H9 (cell line): ENCODE data around the gene CCR1. TPM values are rescaled to one million over a fixed set of nuclear protein-coding genes. Genes with fewer than 3 reads are reported as not detected.

Source experiments
- DNase-seq: peaks from one replicate; pipeline ENCODE4 v3.0.0-alpha.2; 2017
- H2AFZ ChIP-seq: one replicate; pipeline ENCODE4 v1.6.1; 2013; ENCODE audit warnings: mild to moderate bottlenecking, low read length, control low read depth, moderate library complexity
- H2AK5ac ChIP-seq: 2 replicates; pipeline ENCODE4 v1.6.1; 2013; ENCODE audit warnings: low read length, control low read depth, mixed read lengths; ENCODE audit not compliant: insufficient read length
- H2BK120ac ChIP-seq: one replicate; pipeline ENCODE4 v1.6.1; 2013; ENCODE audit warnings: low read depth, mild to moderate bottlenecking, low read length, control low read depth, inconsistent platforms; ENCODE audit not compliant: poor library complexity, severe bottlenecking
- H2BK12ac ChIP-seq: 2 replicates; pipeline ENCODE4 v1.6.1; 2013; ENCODE audit warnings: low read length, control low read depth, mixed read lengths, low read depth; ENCODE audit not compliant: insufficient read length
- H2BK15ac ChIP-seq: 2 replicates; pipeline ENCODE4 v1.6.1; 2013; ENCODE audit warnings: low read depth, low read length, control low read depth
- H2BK20ac ChIP-seq: one replicate; pipeline ENCODE4 v1.6.1; 2013; ENCODE audit warnings: low read depth, mild to moderate bottlenecking, low read length, control low read depth, inconsistent platforms; ENCODE audit not compliant: poor library complexity, severe bottlenecking
- H2BK5ac ChIP-seq: 2 replicates; pipeline ENCODE4 v1.6.1; 2013; ENCODE audit warnings: low read length, control low read depth, mixed read lengths; ENCODE audit not compliant: insufficient read length
- H3K14ac ChIP-seq: 2 replicates; pipeline ENCODE4 v1.6.1; 2013; ENCODE audit warnings: low read length, control low read depth; ENCODE audit not compliant: insufficient read depth
- H3K18ac ChIP-seq: 2 replicates; pipeline ENCODE4 v1.6.1; 2013; ENCODE audit warnings: low read depth, mild to moderate bottlenecking, mixed read lengths, low read length, control low read depth; ENCODE audit not compliant: insufficient read length
- H3K23ac ChIP-seq: 2 replicates; pipeline ENCODE4 v1.6.1; 2013; ENCODE audit warnings: low read length, control low read depth, mixed read lengths, low read depth; ENCODE audit not compliant: insufficient read length
- H3K23me2 ChIP-seq: 2 replicates; pipeline ENCODE4 v1.6.1; 2013; ENCODE audit warnings: low read depth, mild to moderate bottlenecking, mixed read lengths, low read length, control low read depth; ENCODE audit not compliant: insufficient read length, poor library complexity, severe bottlenecking
- H3K27ac ChIP-seq: 2 replicates; pipeline ENCODE4 v1.5.1; 2013; ENCODE audit warnings: low read length, control low read depth, mixed read lengths, low read depth; ENCODE audit not compliant: insufficient read length
- H3K27me3 ChIP-seq: 2 replicates; pipeline ENCODE4 v1.6.1; 2013; ENCODE audit warnings: low read length, control low read depth, inconsistent platforms; ENCODE audit not compliant: insufficient read depth
- H3K4ac ChIP-seq: 2 replicates; pipeline ENCODE4 v1.6.1; 2013; ENCODE audit warnings: low read depth, mild to moderate bottlenecking, control low read depth, inconsistent platforms, low read length, moderate library complexity
- H3K4me1 ChIP-seq: 2 replicates; pipeline ENCODE4 v1.6.1; 2013; ENCODE audit warnings: low read length, control low read depth, inconsistent platforms; ENCODE audit not compliant: insufficient read depth
- H3K4me2 ChIP-seq: 2 replicates; pipeline ENCODE4 v1.6.1; 2013; ENCODE audit warnings: low read length, control low read depth, mixed read lengths; ENCODE audit not compliant: insufficient read length, insufficient read depth
- H3K56ac ChIP-seq: 2 replicates; pipeline ENCODE4 v1.6.1; 2013; ENCODE audit warnings: low read depth, mild to moderate bottlenecking, mixed read lengths, low read length, control low read depth; ENCODE audit not compliant: insufficient read length
- H3K79me1 ChIP-seq: 2 replicates; pipeline ENCODE4 v1.6.1; 2013; ENCODE audit warnings: low read depth, mild to moderate bottlenecking, moderate library complexity, low read length, control low read depth, inconsistent platforms; ENCODE audit not compliant: insufficient read depth, poor library complexity, severe bottlenecking
- H3K79me2 ChIP-seq: 2 replicates; pipeline ENCODE4 v1.6.1; 2013; ENCODE audit warnings: low read length, control low read depth, inconsistent platforms; ENCODE audit not compliant: insufficient read depth
- H3K9ac ChIP-seq: 2 replicates; pipeline ENCODE4 v1.6.1; 2013; ENCODE audit warnings: low read length, control low read depth, mixed read lengths; ENCODE audit not compliant: insufficient read length; ENCODE audit errors: extremely low read depth
- H3K9me3 ChIP-seq: one replicate; pipeline ENCODE4 v1.6.1; 2013; ENCODE audit warnings: low read depth, low read length, inconsistent platforms; ENCODE audit not compliant: control insufficient read depth
- H3T11ph ChIP-seq: one replicate; pipeline ENCODE4 v1.6.1; 2013; ENCODE audit warnings: mild to moderate bottlenecking, low read length, control low read depth, inconsistent platforms
- H4K20me1 ChIP-seq: one replicate; pipeline ENCODE4 v1.6.1; 2013; ENCODE audit not compliant: control insufficient read depth, insufficient read length, insufficient read depth
- H4K5ac ChIP-seq: 2 replicates; pipeline ENCODE4 v1.6.1; 2013; ENCODE audit warnings: low read depth, mild to moderate bottlenecking, mixed read lengths, low read length, control low read depth; ENCODE audit not compliant: insufficient read length
- H4K8ac ChIP-seq: replicated peaks from 2 replicates; pipeline ENCODE4 v1.6.1; 2013; ENCODE audit warnings: low read length, control low read depth, mixed read lengths, low read depth; ENCODE audit not compliant: insufficient read length
- H4K91ac ChIP-seq: 2 replicates; pipeline ENCODE4 v1.6.1; 2013; ENCODE audit warnings: low read depth, mild to moderate bottlenecking, moderate library complexity, mixed read lengths, low read length, control low read depth; ENCODE audit not compliant: insufficient read length
- H3K27ac Mint-ChIP-seq, 3 experiments: 2 replicates in 2 of 3; 3 replicates in 1 of 3; pipeline ENCODE4 v1.8.0; 2020 to 2021; ENCODE audit warnings: mixed read lengths in 3 of 3, mild to moderate bottlenecking in 1 of 3, moderate library complexity in 1 of 3
- H3K27me3 Mint-ChIP-seq: 2 replicates; pipeline ENCODE4 v1.8.0; 2021; ENCODE audit warnings: low read depth, mild to moderate bottlenecking, moderate library complexity, mixed read lengths
- H3K36me3 Mint-ChIP-seq, 3 experiments: 2 replicates in 2 of 3; 3 replicates in 1 of 3; pipeline ENCODE4 v1.8.0; 2020 to 2021; ENCODE audit warnings: low read depth in 3 of 3, mixed read lengths in 3 of 3; ENCODE audit not compliant: insufficient read depth in 1 of 3
- H3K4me1 Mint-ChIP-seq, 2 experiments: 2 replicates each; pipeline ENCODE4 v1.8.0; 2020; ENCODE audit warnings: mixed read lengths in 2 of 2
- H3K4me3 Mint-ChIP-seq, 2 experiments: 2 replicates in 1 of 2; 3 replicates in 1 of 2; pipeline ENCODE4 v1.8.0; 2020 to 2021; ENCODE audit warnings: mild to moderate bottlenecking in 2 of 2, mixed read lengths in 2 of 2, moderate library complexity in 1 of 2
- H3K9me3 Mint-ChIP-seq, 2 experiments: 2 replicates in 1 of 2; 3 replicates in 1 of 2; pipeline ENCODE4 v1.8.0; 2020; ENCODE audit warnings: mild to moderate bottlenecking in 2 of 2, mixed read lengths in 2 of 2, moderate library complexity in 1 of 2
- CTCF ChIP-seq: fragments of 200-600 bp; sonication (generic); conservative IDR thresholded peaks from 3 replicates; pipeline ENCODE4 v1.8.0; 2021; ENCODE audit warnings: antibody characterized with exemption, mild to moderate bottlenecking
- WGBS: extraction: QIAGEN DNeasy Blood & Tissue Kit; methylation state at CpG from one replicate; pipeline ENCODE4 v1.1.7; 2013; ENCODE audit warnings: missing lambda C conversion rate, low lambda C conversion rate, mixed read lengths; ENCODE audit not compliant: insufficient read length; ENCODE audit errors: extremely low coverage; 5-methylcytosine and 5-hydroxymethylcytosine counted together
- long read RNA-seq: library from polyadenylated mRNA; unstranded; transcript quantifications from one replicate; pipeline ENCODE4 v2.0.0, GENCODE V29; 2020
- total RNA-seq: library from RNA; stranded (reverse); gene quantifications from 2 replicates; pipeline ENCODE4 v1.2.1, GENCODE V29; 2021

CCR1 gene
- total RNA-seq: not detected in 2 replicates
- long read RNA-seq, partial matches to known transcripts: 0 of 1 reads
- long read RNA-seq, other reads (novel, unspliced or antisense): 0 of 1 reads

GRCh38 chr3:46208167-46208704, at the start of gene CCR1:
CCR1 (minus strand) TSS chr3:46208313; CDS start chr3:46204313, 4,000 bp downstream.
- Histone ChIP-seq H3K14ac (no peak within 1 kb of the TSS), H2BK20ac (no peak within 1 kb of the TSS), H3K79me2 (no peaks in the 10 kb centered on the region), H3K4me2 (no peak within 1 kb of the TSS), H3K18ac (no peak within 1 kb of the TSS), H3K27me3 (no peaks in the 10 kb centered on the region), H2AK5ac (no peak within 1 kb of the TSS), H2BK15ac (no peak within 1 kb of the TSS), H2AFZ (peak within 1 kb of the TSS; percentile 84), H2BK12ac (no peak within 1 kb of the TSS), H4K20me1 (no peaks in the 10 kb centered on the region), H3T11ph (no peak within 1 kb of the TSS), H3K9ac (no peak within 1 kb of the TSS), H4K8ac (no peak within 1 kb of the TSS), H4K5ac (no peak within 1 kb of the TSS), H3K27ac (no peak within 1 kb of the TSS), H3K4me1 (0 out of 2 replicates have a peak, but pooled peaks cover 2% of the 10 kb centered on the region), H2BK5ac (no peak within 1 kb of the TSS), H3K23me2 (no peaks in the 10 kb centered on the region), H3K4ac (no peak within 1 kb of the TSS), H3K23ac (no peak within 1 kb of the TSS), H4K91ac (no peak within 1 kb of the TSS), H3K79me1 (no peaks in the 10 kb centered on the region), H3K56ac (no peak within 1 kb of the TSS), H2BK120ac (no peak within 1 kb of the TSS), H3K9me3 (no peaks in the 10 kb centered on the region)
- Mint-ChIP-seq H3K4me1 (peaks cover 11 to 17% of the 10 kb centered on the region in 2 experiments), H3K27ac (no peak within 1 kb of the TSS), H3K36me3 (no peaks in the 10 kb centered on the region), H3K27me3 (peaks cover 4% of the 10 kb centered on the region), H3K4me3 (no peak within 1 kb of the TSS), H3K9me3 (no peaks in the 10 kb centered on the region)
- peak; percentile 61 for DNase-seq
- TF ChIP-seq CTCF: peak; percentile 77
- no CpG with 5 or more reads among the region's 3 CpGs for WGBS
